ENCODE measurements around the gene NFX1. TPM values are rescaled to one million over a fixed set of nuclear protein-coding genes. Genes with fewer than 3 reads are reported as not detected.
A peak's percentile ranks its signal among the peaks of the same experiment; 100 is the strongest.

Gene NFX1
- total and polyA plus RNA-seq, 4 donors = 13.7 to 27.9 (median 14.6) TPM

GRCh38 chr9:33374634-33375237 lies 84.4 kb downstream of the NFX1 start:
- 62% methylated on average over 6 of the region's 6 CpGs for WGBS
- Histone ChIP-seq H3K27me3 (ENCODE audit: control insufficient read depth in 4 of 4, insufficient read depth in 4 of 4, low read length in 3 of 4) (no peaks in the 10 kb centered on the region), H3K4me1 (ENCODE audit: control insufficient read depth in 4 of 4, insufficient read depth in 4 of 4, low read length in 3 of 4) (no peaks in the 10 kb centered on the region), H3K9me3 (ENCODE audit: control insufficient read depth in 4 of 4, low read length in 3 of 4) (no peaks in the 10 kb centered on the region), H3K27ac (ENCODE audit: low read depth in 1 of 2, low read length in 2 of 2) (no peak overlapping the region), H3K36me3 (ENCODE audit: control insufficient read depth in 4 of 4, insufficient read depth in 3 of 4, low read depth in 1 of 4, low read length in 3 of 4) (peaks cover 5 to 30% (median 16%) of the 10 kb centered on the region in 4 donors), H3K4me3 (ENCODE audit: low read depth in 1 of 3, low read length in 3 of 3) (no peak overlapping the region), H3K9ac (ENCODE audit: low read depth in 1 of 2, low read length in 2 of 2) (peak overlapping the region in 1 of 2 donors; percentile 14)
- peak; percentile 75 for DNase-seq (ENCODE audit: low spot score)
- TF ChIP-seq YY1 (IDR thresholded peaks at IDR 0.05) (no peak), RAD21 (IDR thresholded peaks at IDR 0.05) (peak; percentile 93 to 95), TAF1 (conservative IDR thresholded peaks at IDR 0.05) (no peak), JUND (IDR thresholded peaks at IDR 0.05) (no peak), FOXA2 (IDR thresholded peaks at IDR 0.05) (no peak), HNF4G (IDR thresholded peaks at IDR 0.05) (no peak), RXRA (IDR thresholded peaks at IDR 0.05) (peak; percentile 15 to 32), HNF4A (conservative IDR thresholded peaks at IDR 0.05) (peak; percentile 33 to 41), SP1 (IDR thresholded peaks at IDR 0.05) (peak; percentile 18), ZBTB33 (IDR thresholded peaks at IDR 0.05) (no peak), NR2F2 (IDR thresholded peaks at IDR 0.05) (no peak), GABPA (IDR thresholded peaks at IDR 0.05 in 1 of 2, conservative IDR thresholded peaks at IDR 0.05 in 1 of 2) (peak in 1 of 2 donors; percentile 30), MAX (IDR thresholded peaks at IDR 0.05) (no peak), CTCF (IDR thresholded peaks at IDR 0.05; ENCODE audit: low read depth, low read length, missing input control) (peak; percentile 92)

GRCh38 chr9:33375238-33375840 lies 85.0 kb downstream of the NFX1 start:
- 74% methylated on average over 15 of the region's 15 CpGs for WGBS
- H3K36me3 ChIP-seq (ENCODE audit: control insufficient read depth in 4 of 4, insufficient read depth in 3 of 4, low read depth in 1 of 4, low read length in 3 of 4) = peaks cover 2 to 24% (median 10%) of the 10 kb centered on the region in 4 donors
- H3K4me1 ChIP-seq (ENCODE audit: control insufficient read depth in 4 of 4, insufficient read depth in 4 of 4, low read length in 3 of 4) = no peaks in the 10 kb centered on the region
- no peak for DNase-seq (ENCODE audit: low spot score)
- no peak overlapping the region for H3K27ac ChIP-seq (ENCODE audit: low read depth in 1 of 2, low read length in 2 of 2)
- no peak overlapping the region for H3K4me3 ChIP-seq (ENCODE audit: low read depth in 1 of 3, low read length in 3 of 3)
- peak in 1 of 2 donors; percentile 18 for TF ChIP-seq RAD21 (IDR thresholded peaks at IDR 0.05)
- no peak for TF ChIP-seq HNF4A (conservative IDR thresholded peaks at IDR 0.05)
- no peaks in the 10 kb centered on the region for H3K27me3 ChIP-seq (ENCODE audit: control insufficient read depth in 4 of 4, insufficient read depth in 4 of 4, low read length in 3 of 4)
- peak overlapping the region in 1 of 2 donors; percentile 14 for H3K9ac ChIP-seq (ENCODE audit: low read depth in 1 of 2, low read length in 2 of 2)
- no peaks in the 10 kb centered on the region for H3K9me3 ChIP-seq (ENCODE audit: control insufficient read depth in 4 of 4, low read length in 3 of 4)

Data from liver (tissue), 9 donors.